SU-DHL-6 (cell line): ENCODE measurements around the gene TIMM23B.

ENCODE experiments used
- H2AFZ ChIP-seq: fragments of 200-600 bp; sonication (generic); 2 replicates; pipeline ENCODE4 v1.6.1; 2014; ENCODE audit warnings: low read depth, mild to moderate bottlenecking, moderate library complexity, mixed read lengths, antibody characterized with exemption, low read length; ENCODE audit not compliant: severe bottlenecking
- H3F3A ChIP-seq: fragments of 200-600 bp; shearing (Covaris generic); 2 replicates; pipeline ENCODE4 v1.6.0; 2016; ENCODE audit warnings: antibody characterized with exemption, mild to moderate bottlenecking; ENCODE audit not compliant: insufficient read depth
- H3K27ac ChIP-seq: fragments of 200-600 bp; sonication (generic); 2 replicates; pipeline ENCODE4 v1.5.1; 2016; ENCODE audit warnings: low read depth, mild to moderate bottlenecking, low read length, moderate library complexity, mixed read lengths
- H3K27me3 ChIP-seq: fragments of 200-600 bp; sonication (generic), shearing (Covaris generic); 2 replicates; pipeline ENCODE4 v1.6.0; 2014; ENCODE audit warnings: mild to moderate bottlenecking, low read length
- H3K36me3 ChIP-seq: fragments of 200-600 bp; sonication (generic); 2 replicates; pipeline ENCODE4 v1.6.1; 2014; ENCODE audit warnings: mild to moderate bottlenecking, low read length, mixed read lengths
- H3K4me2 ChIP-seq: fragments of 300-600, 200-600 bp; shearing (Covaris generic), sonication (generic); 2 replicates; pipeline ENCODE4 v1.6.0; 2014; ENCODE audit warnings: low read length, low read depth, mild to moderate bottlenecking; ENCODE audit not compliant: poor library complexity, severe bottlenecking
- H3K4me3 ChIP-seq: fragments of 200-600 bp; sonication (generic); 2 replicates; pipeline ENCODE4 v1.5.1; 2014; ENCODE audit warnings: antibody characterized with exemption, low read length, mild to moderate bottlenecking, mixed read lengths; ENCODE audit not compliant: insufficient read depth, poor library complexity, severe bottlenecking
- H3K79me2 ChIP-seq: fragments of 200-600 bp; sonication (generic); 2 replicates; pipeline ENCODE4 v1.6.1; 2014; ENCODE audit warnings: mild to moderate bottlenecking, low read length, moderate library complexity; ENCODE audit not compliant: insufficient read depth
- H3K9ac ChIP-seq: fragments of 200-600 bp; sonication (generic); 2 replicates; pipeline ENCODE4 v1.7.0; 2014; ENCODE audit warnings: mild to moderate bottlenecking, low read length
- H3K9me2 ChIP-seq: fragments of 200-600 bp; sonication (generic); replicated peaks from 2 replicates; pipeline ENCODE4 v1.6.1; 2014; ENCODE audit warnings: low read length; ENCODE audit not compliant: insufficient read depth
- H3K9me3 ChIP-seq: fragments of 200-600 bp; sonication (generic); 2 replicates; pipeline ENCODE4 v1.6.1; 2014; ENCODE audit warnings: low read length, mixed read lengths; ENCODE audit not compliant: insufficient read depth
- H4K20me1 ChIP-seq: fragments of 200-600 bp; sonication (generic); 2 replicates; pipeline ENCODE4 v1.6.1; 2014; ENCODE audit warnings: low read depth, mild to moderate bottlenecking, antibody characterized with exemption, low read length, moderate library complexity, mixed read lengths
- CTCF ChIP-seq: fragments of 200-600 bp; sonication (generic); IDR thresholded peaks from one replicate; pipeline ENCODE4 v1.5.1; 2017; ENCODE audit warnings: antibody characterized with exemption, mild to moderate bottlenecking, low read length, moderate library complexity; ENCODE audit not compliant: insufficient read depth, poor library complexity, severe bottlenecking
- EZH2phosphoT487 ChIP-seq: fragments of 200-600 bp; sonication (generic), shearing (Covaris generic); conservative IDR thresholded peaks from 2 replicates; pipeline ENCODE4 v1.6.1; 2018; ENCODE audit warnings: mild to moderate bottlenecking, antibody characterized with exemption, low read length, moderate library complexity, mixed read lengths

The TIMM23B gene

GRCh38 chr10:50021646-50022045 lies 79.8 kb downstream of the TIMM23B start:
- no peaks in the 10 kb centered on the region for H4K20me1 ChIP-seq
- no peaks in the 10 kb centered on the region for H3K27me3 ChIP-seq
- H3K9ac ChIP-seq, result no peak overlapping the region
- H2AFZ ChIP-seq, result no peak overlapping the region
- TF ChIP-seq EZH2phosphoT487 (no peak), CTCF (no peak)
- H3K27ac ChIP-seq, result no peak overlapping the region
- H3K9me2 ChIP-seq, result no peaks in the 10 kb centered on the region
- no peak overlapping the region for H3K4me2 ChIP-seq
- no peaks in the 10 kb centered on the region for H3K9me3 ChIP-seq
- H3K4me3 ChIP-seq, result no peak overlapping the region
- no peaks in the 10 kb centered on the region for H3K79me2 ChIP-seq
- no peaks in the 10 kb centered on the region for H3F3A ChIP-seq
- no peaks in the 10 kb centered on the region for H3K36me3 ChIP-seq
